GM12874 (cell line): ENCODE data around the gene TRAPPC3L.

Experiments used
- CTCF ChIP-seq: IDR thresholded peaks from 2 replicates; pipeline ENCODE4 v1.5.1; 2011; ENCODE audit warnings: low read depth, mild to moderate bottlenecking, control low read depth, low read length, moderate library complexity; ENCODE audit not compliant: insufficient read depth

TRAPPC3L gene

DNA sequence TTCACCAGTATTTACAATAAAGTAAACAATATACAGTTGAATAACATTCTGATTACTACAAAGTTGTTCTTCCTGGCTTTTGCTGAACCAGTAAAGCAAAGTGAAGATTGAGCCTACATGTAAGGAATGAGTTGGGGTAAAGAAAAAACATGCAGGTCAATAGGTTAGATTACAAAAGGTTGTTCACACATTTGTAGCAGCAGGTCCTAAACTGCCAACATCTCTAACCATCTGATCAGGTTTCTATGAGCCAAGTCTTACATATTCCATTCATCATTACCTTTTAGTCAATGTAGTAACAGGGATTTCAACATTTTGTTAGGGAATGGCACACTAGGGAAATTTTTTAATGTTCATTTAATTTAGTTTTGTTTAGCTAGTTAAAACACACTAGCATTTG is 93.6 kb downstream of the TRAPPC3L start:
- TF ChIP-seq CTCF: no peak

GRCh38 chr6:116450769-116451740 is 94.4 kb downstream of the TRAPPC3L start:
- TF ChIP-seq CTCF: no peak

- no peak for TF ChIP-seq CTCF
Measured at GRCh38 chr6:116450185-116450710, 95.2 kb downstream of the TRAPPC3L start.

DNA sequence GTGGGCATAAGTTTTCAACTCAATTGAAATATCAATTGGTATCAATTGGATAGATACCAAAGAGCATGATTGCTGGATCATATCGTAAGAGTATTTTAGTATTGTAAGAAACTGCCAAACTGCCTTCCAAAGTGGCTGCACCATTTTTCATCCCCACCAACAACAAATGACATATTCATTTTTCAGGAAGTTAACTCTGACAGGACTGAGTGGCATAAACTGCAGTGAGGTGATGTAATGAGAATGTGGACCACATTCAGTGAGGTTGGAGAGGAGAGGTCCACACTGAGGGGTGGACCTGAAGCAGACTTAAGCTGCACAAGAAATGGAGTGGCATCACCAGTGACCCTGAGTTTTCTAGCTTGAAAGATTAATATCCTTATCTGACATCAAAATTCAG is 95.9 kb downstream of the TRAPPC3L start:
- TF ChIP-seq CTCF: no peak

DNA sequence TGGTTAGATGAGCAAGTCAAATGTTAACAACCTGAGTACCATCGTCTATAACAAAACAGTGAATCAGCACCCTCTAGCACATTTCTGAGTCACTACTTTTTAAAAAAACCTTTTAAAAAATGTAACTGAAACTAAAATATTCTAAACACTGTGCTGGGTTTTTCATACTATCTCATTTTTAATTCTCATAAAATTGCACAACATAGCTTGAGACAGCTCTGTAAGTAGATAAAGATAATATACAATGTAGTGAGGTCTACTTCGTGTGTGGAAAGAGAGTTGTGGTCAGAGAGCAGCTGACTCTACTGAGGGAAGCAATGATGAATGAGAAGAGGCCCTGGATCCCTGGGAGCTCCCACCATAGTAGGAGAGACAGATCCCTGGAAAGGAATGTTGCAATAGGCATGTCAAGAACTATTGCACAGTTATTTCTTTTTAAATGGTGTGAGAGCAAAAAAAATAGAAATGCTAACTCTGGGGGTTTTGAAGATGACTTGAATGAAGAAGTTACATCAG is 97.9 kb downstream of the TRAPPC3L start:
- no peak for TF ChIP-seq CTCF

DNA sequence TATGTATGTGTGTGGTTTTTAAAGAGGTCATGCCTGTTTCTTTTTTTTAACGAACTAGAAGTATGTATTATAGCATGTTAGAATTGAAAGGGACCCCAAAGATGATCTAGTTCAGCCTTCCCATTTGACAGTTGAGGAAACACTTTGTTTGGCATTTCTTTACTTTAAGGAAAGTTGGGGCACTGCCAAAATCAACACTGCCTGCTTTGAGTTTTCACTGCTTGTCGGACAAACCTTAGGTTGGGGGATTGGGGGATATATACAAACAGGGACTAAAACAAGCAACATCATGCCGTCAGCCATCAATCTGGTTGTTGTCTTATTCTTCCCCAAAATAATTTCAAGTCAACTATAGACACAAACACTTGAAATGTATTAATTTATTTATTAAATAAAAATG is 98.4 kb downstream of the TRAPPC3L start:
- TF ChIP-seq CTCF: no peak

GRCh38 chr6:116446399-116446798 is 99.1 kb downstream of the TRAPPC3L start:
- TF ChIP-seq CTCF: no peak
